Spleen (tissue), 11 donors: ENCODE data around the gene CKMT2. TPM values are rescaled to one million over a fixed set of nuclear protein-coding genes. Genes with fewer than 3 reads are reported as not detected.

Source experiments
- DNase-seq: peaks from one replicate; pipeline ENCODE4 v3.0.0-alpha.2; 2020
- H3K27ac ChIP-seq, 8 donors: fragments of 200-600 bp; sonication (generic) in 7 of 8; 1 replicate in 4 of 8; 2 replicates in 4 of 8; pipeline versions ENCODE4 v1.5.0 to v1.8.0; 2016 to 2021; ENCODE audit warnings: inconsistent platforms in 4 of 8, mild to moderate bottlenecking in 4 of 8, moderate library complexity in 1 of 8
- H3K27me3 ChIP-seq, 7 donors: fragments of 200-600 bp; sonication (generic) in 6 of 7; replicated peaks in 1 of 7; 1 replicate in 4 of 7; 2 replicates in 3 of 7; pipeline versions ENCODE4 v1.5.0 to v1.8.0; 2016 to 2021; ENCODE audit warnings: inconsistent platforms in 3 of 7, mild to moderate bottlenecking in 1 of 7
- H3K36me3 ChIP-seq, 6 donors: fragments of 200-600 bp; sonication (generic) in 5 of 6; 1 replicate in 4 of 6; 2 replicates in 2 of 6; pipeline versions ENCODE4 v1.5.0 to v1.8.0; 2016 to 2021; ENCODE audit warnings: inconsistent platforms in 2 of 6
- H3K4me1 ChIP-seq, 6 donors: fragments of 200-600 bp; sonication (generic) in 5 of 6; 1 replicate in 3 of 6; 2 replicates in 3 of 6; pipeline versions ENCODE4 v1.5.0 to v1.8.0; 2016 to 2021; ENCODE audit warnings: inconsistent platforms in 3 of 6
- H3K4me3 ChIP-seq, 8 donors: fragments of 200-600 bp; sonication (generic) in 7 of 8; 1 replicate in 4 of 8; 2 replicates in 4 of 8; pipeline versions ENCODE4 v1.5.0 to v1.8.0; 2016 to 2021; ENCODE audit warnings: inconsistent platforms in 4 of 8, mild to moderate bottlenecking in 4 of 8, moderate library complexity in 2 of 8
- H3K9me3 ChIP-seq, 8 donors: fragments of 200-600 bp; sonication (generic) in 7 of 8; 1 replicate in 4 of 8; 2 replicates in 4 of 8; pipeline versions ENCODE4 v1.5.0 to v1.8.0; 2016 to 2021; ENCODE audit warnings: inconsistent platforms in 4 of 8
- POLR2A ChIP-seq, 3 donors: fragments of 450-650 bp; IDR thresholded peaks; one replicate each; pipeline ENCODE4 v1.5.1; 2017; ENCODE audit warnings: antibody characterized with exemption in 3 of 3, mild to moderate bottlenecking in 1 of 3
- POLR2AphosphoS5 ChIP-seq, 3 donors: sonication (generic); formaldehyde crosslinking; IDR thresholded peaks; one replicate each; pipeline ENCODE4 v1.5.1; 2017; ENCODE audit warnings: antibody characterized with exemption in 3 of 3
- WGBS, 5 donors: extraction: QIAGEN DNeasy Blood & Tissue Kit in 3 of 5; methylation state at CpG; one replicate each; pipeline versions ENCODE4 v1.1.5 to v1.1.7; 2013 to 2018; 5-methylcytosine and 5-hydroxymethylcytosine counted together
- intact Hi-C: fragments of 100-400 bp; cut with DNase I; formaldehyde crosslinking; loops from one replicate; pipeline ENCODE4 v1.15.0; 2023; ENCODE audit warnings: low total_unique reads
- polyA plus RNA-seq, 3 donors: library from polyadenylated mRNA; stranded (reverse); fragments of 200-250 nt; gene quantifications; one replicate each; pipeline ENCODE4 v1.2.1, GENCODE V29; 2013
- total RNA-seq, 7 donors: library from RNA; depleted of rRNA in 3 of 7; stranded (reverse); fragments of >200 nt in 3 of 7; fragmentation: NEBNext Ultra II Directional in 4 of 7; extraction: Animal tissue kit (Norgen Biotek cat#: 25700) in 4 of 7; gene quantifications; one replicate each; pipeline versions ENCODE4 v1.1.0 to v1.2.1, GENCODE V29; 2016 to 2021
- TF ChIP-seq, protein P1 (sequence below), 11 experiments: fragments of 200-600 bp in 7 of 11; fragments of 450-650 bp in 4 of 11; sonication (generic) in 4 of 11; IDR thresholded peaks in 8 of 11; conservative IDR thresholded peaks in 3 of 11; 1 replicate in 7 of 11; 2 replicates in 4 of 11; pipeline versions ENCODE4 v1.4.0 to v1.8.0; 2016 to 2021; ENCODE audit warnings: antibody characterized with exemption in 11 of 11, inconsistent platforms in 4 of 11, mild to moderate bottlenecking in 1 of 11
- donor health status: healthy with polysubstance abuse.
- donor health status: DM: no; HTN: no; CAD: no; lungs with moderate emphysema.
- donor health status: DM: no; HTN: no; CAD: no.
- donor health status: Bipolar disorder and iron deficiency.
- donor health status: healthy.
- donor health status: DM: no; HTN: no; CAD: no.
- donor health status: DM: yes; HTN: yes; CAD: no.

The CKMT2 gene
- total and polyA plus RNA-seq, 10 donors = 1.4 to 7.1 (median 2.5) TPM

DNA sequence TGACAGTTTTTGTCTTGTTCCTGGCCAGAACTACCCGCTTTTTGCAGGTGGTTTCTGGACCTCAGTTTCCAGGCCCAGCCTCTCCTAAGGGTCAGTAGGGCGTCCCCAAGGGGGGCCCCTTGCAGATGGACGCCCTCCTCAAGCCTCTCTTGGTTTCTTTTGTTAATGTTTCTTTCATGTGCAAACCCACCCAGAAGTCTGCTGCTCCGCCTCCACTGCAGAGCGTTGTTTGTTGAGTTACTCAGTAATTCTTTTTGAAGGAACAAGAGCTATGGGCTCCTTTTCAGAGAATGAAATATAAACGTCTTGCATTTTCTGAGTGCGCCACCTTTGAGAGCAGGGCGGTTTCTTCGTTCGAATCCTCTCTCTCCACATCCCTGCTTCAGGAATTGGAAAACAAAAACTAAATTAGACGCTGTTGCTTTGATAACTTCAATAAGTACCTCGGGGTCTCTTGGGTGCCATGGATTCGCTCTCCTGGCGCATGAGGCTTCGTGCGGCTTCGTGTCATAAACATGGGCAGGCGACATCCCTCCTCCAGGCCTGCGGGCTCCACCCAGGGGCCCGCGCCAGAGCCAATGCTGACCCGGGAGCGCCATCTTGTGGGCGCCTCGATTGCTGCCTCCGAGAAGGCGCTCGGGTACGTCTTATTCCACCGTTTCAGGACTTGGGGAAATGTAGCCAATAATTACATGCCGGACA, 38.3 kb upstream of the CKMT2 start:
- WGBS, 5 donors = 26 to 29% (median 28%) methylated on average over 30 to 31 of the region's 31 CpGs

DNA sequence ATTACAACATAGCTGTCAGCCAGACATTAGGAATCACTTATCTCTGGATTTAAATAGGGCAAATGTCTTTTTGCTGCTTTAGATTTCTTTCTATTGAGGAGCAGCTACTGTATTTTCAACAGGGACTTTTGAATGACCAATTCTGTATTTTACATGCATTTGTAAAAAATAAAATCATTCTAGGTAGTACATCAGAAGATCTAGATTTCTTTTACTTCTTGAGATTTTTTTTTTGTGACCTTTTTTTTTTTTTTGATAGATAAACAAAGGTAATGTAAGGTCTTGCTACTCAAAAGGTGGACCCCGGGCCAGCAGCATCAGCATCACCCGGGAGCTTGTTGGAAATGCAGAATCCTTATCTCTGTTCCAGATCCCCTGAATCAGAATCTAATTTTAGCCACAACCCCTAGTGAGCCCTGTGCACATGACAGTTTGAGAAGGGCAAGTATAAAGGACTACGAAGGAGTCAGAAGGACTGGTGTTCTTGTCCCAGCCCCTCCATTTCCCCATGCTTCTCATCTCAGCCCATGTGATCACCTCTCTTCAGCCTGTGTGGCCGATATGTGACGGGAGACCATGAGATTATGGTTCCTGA, 37.7 kb upstream of the CKMT2 start:
- H3K4me3 ChIP-seq = peak overlapping the region in 1 of 8 donors; percentile 30
- no peaks in the 10 kb centered on the region for H3K36me3 ChIP-seq
- DNase-seq = no peak

More for the DNA sequence above, 38.3 kb upstream of the CKMT2 start:
- H3K36me3 ChIP-seq = no peaks in the 10 kb centered on the region
- no peaks in the 10 kb centered on the region for H3K27me3 ChIP-seq
- TF ChIP-seq POLR2AphosphoS5 (IDR thresholded peaks at IDR 0.05) (peak; percentile 23 to 61 (median 42)), POLR2A (IDR thresholded peaks at IDR 0.05) (no peak)
- TF ChIP-seq, protein P1, sequence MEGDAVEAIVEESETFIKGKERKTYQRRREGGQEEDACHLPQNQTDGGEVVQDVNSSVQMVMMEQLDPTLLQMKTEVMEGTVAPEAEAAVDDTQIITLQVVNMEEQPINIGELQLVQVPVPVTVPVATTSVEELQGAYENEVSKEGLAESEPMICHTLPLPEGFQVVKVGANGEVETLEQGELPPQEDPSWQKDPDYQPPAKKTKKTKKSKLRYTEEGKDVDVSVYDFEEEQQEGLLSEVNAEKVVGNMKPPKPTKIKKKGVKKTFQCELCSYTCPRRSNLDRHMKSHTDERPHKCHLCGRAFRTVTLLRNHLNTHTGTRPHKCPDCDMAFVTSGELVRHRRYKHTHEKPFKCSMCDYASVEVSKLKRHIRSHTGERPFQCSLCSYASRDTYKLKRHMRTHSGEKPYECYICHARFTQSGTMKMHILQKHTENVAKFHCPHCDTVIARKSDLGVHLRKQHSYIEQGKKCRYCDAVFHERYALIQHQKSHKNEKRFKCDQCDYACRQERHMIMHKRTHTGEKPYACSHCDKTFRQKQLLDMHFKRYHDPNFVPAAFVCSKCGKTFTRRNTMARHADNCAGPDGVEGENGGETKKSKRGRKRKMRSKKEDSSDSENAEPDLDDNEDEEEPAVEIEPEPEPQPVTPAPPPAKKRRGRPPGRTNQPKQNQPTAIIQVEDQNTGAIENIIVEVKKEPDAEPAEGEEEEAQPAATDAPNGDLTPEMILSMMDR (IDR thresholded peaks at IDR 0.05 in 8 of 11, conservative IDR thresholded peaks at IDR 0.05 in 3 of 11) = peak; percentile 45 to 89 (median 82)
- peak overlapping the region in 1 of 8 donors; percentile 30 for H3K4me3 ChIP-seq
- no peak overlapping the region for H3K27ac ChIP-seq
- peaks cover 0 to 9% (median 7%) of the 10 kb centered on the region in 6 donors for H3K4me1 ChIP-seq
- H3K9me3 ChIP-seq = no peaks in the 10 kb centered on the region
- intact Hi-C loops = loop anchor here (10.0 kb wide), 1 partner anchor 510 kb away; no protein-coding TSS in a partner anchor
- peak; percentile 91 for DNase-seq

DNA sequence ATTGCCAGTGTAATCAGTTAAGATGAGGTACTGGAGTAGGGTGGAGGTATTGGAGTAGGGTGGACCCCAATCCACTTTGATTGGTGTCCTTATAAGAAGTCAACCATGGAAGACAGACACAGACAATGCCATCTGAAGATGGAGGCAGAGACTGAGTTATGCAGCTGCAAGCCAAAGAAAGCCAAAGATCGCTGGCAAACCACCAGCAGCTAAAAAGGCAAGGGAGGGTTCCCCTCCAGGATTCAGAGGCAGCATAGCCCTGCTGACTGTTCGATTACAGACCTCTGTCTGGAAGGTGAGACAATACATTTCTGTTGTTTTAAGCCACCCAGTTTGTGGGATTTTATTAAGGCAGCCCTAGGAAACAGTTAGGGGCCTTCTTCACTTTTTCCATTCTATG, 30.5 kb upstream of the CKMT2 start:
- Histone ChIP-seq H3K36me3 (peaks cover 0 to 9% (median 0%) of the 10 kb centered on the region in 6 donors), H3K9me3 (no peaks in the 10 kb centered on the region), H3K4me1 (no peaks in the 10 kb centered on the region), H3K4me3 (no peak overlapping the region), H3K27me3 (no peaks in the 10 kb centered on the region), H3K27ac (no peak overlapping the region)
- no peak for DNase-seq
- intact Hi-C loops = no loop called here
- 74 to 88% (median 77%) methylated on average over 2 of the region's 2 CpGs for WGBS, 5 donors
- TF ChIP-seq POLR2AphosphoS5 (IDR thresholded peaks at IDR 0.05) = no peak
- no peak for TF ChIP-seq POLR2A (IDR thresholded peaks at IDR 0.05)
- TF ChIP-seq, protein P1 (IDR thresholded peaks at IDR 0.05 in 8 of 11, conservative IDR thresholded peaks at IDR 0.05 in 3 of 11) = no peak

More for the DNA sequence above, 37.7 kb upstream of the CKMT2 start:
- intact Hi-C loops = loop anchor here (10.0 kb wide), 1 partner anchor 511 kb away; no protein-coding TSS in a partner anchor
- Histone ChIP-seq H3K9me3 (no peaks in the 10 kb centered on the region), H3K27ac (no peak overlapping the region), H3K4me1 (peaks cover 0 to 9% (median 7%) of the 10 kb centered on the region in 6 donors), H3K27me3 (no peaks in the 10 kb centered on the region)
- 72 to 82% (median 73%) methylated on average over 5 of the region's 5 CpGs for WGBS, 5 donors
- TF ChIP-seq, protein P1 (IDR thresholded peaks at IDR 0.05 in 8 of 11, conservative IDR thresholded peaks at IDR 0.05 in 3 of 11) = peak in 4 of 11 experiments; percentile 11 to 21 (median 16)
- no peak for TF ChIP-seq POLR2AphosphoS5 (IDR thresholded peaks at IDR 0.05)

DNA sequence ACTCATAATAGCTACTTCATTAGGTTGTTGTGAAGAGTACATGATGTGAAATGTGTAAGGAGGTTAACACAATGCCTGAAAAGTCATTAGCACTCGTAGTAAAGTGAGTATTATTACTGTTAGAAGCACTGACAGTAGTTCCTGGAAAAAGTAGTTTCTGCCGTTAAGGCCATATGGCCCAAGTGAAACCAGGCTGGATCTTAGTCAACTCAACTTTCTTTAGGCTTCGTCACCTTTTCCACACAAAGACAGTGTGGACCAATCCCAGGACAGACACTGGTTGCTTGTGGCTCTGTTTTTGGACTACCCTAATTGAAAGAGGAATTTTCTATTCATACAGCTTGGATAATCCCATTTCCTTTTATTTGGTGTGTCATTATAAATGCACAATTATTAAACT, 29.4 kb upstream of the CKMT2 start:
- no peaks in the 10 kb centered on the region for H3K4me1 ChIP-seq
- intact Hi-C loops = no loop called here
- H3K36me3 ChIP-seq = peaks cover 0 to 9% (median 0%) of the 10 kb centered on the region in 6 donors
- no peak overlapping the region for H3K4me3 ChIP-seq
- no peak for TF ChIP-seq POLR2AphosphoS5 (IDR thresholded peaks at IDR 0.05)
- TF ChIP-seq, protein P1 (IDR thresholded peaks at IDR 0.05 in 8 of 11, conservative IDR thresholded peaks at IDR 0.05 in 3 of 11) = no peak
- TF ChIP-seq POLR2A (IDR thresholded peaks at IDR 0.05) = no peak
- 76 to 88% (median 85%) methylated on average over 3 of the region's 3 CpGs for WGBS, 5 donors
- no peak overlapping the region for H3K27ac ChIP-seq
- H3K9me3 ChIP-seq = no peaks in the 10 kb centered on the region
- no peak for DNase-seq
- no peaks in the 10 kb centered on the region for H3K27me3 ChIP-seq
